ENCODE results near the gene LAMC3.

- TF ChIP-seq, protein P1, sequence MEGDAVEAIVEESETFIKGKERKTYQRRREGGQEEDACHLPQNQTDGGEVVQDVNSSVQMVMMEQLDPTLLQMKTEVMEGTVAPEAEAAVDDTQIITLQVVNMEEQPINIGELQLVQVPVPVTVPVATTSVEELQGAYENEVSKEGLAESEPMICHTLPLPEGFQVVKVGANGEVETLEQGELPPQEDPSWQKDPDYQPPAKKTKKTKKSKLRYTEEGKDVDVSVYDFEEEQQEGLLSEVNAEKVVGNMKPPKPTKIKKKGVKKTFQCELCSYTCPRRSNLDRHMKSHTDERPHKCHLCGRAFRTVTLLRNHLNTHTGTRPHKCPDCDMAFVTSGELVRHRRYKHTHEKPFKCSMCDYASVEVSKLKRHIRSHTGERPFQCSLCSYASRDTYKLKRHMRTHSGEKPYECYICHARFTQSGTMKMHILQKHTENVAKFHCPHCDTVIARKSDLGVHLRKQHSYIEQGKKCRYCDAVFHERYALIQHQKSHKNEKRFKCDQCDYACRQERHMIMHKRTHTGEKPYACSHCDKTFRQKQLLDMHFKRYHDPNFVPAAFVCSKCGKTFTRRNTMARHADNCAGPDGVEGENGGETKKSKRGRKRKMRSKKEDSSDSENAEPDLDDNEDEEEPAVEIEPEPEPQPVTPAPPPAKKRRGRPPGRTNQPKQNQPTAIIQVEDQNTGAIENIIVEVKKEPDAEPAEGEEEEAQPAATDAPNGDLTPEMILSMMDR (IDR thresholded peaks at IDR 0.05), result no peak
- no peak for TF ChIP-seq POLR2A (IDR thresholded peaks at IDR 0.05)
- TF ChIP-seq POLR2AphosphoS5 (IDR thresholded peaks at IDR 0.05), result no peak
Observed at GRCh38 chr9:130989391-130989790, 19.6 kb upstream of the LAMC3 start.

Measured in breast epithelium (tissue), 3 donors.